HCT116 (cell line): ENCODE results near the gene F11. TPM values are rescaled to one million over a fixed set of nuclear protein-coding genes. Genes with fewer than 3 reads are reported as not detected.

Experiments used
- ATAC-seq: fragments of 200-7000 bp; cut with Tn5 transposase; 2 replicates; pipeline ENCODE4 v1.9.1; 2020; ENCODE audit warnings: mild to moderate bottlenecking, moderate library complexity
- BruUV-seq: library from RNA; stranded (reverse); fragments of 400-500 nt; replicated peaks from 2 replicates; lab custom pipeline; 2021; lab: Mats Ljungman, UMichigan
- CTCF ChIA-PET: fragments of 300-600 bp; sonication (Branson Sonifier 250); formaldehyde crosslinking; loops from one replicate; lab custom pipeline; 2021; ENCODE audit warnings: antibody characterized with exemption; lab: Charles Lee
- POLR2A ChIA-PET: fragments of 300-600, 350-600 bp; sonication (Branson Sonifier 250); formaldehyde crosslinking; loops from one replicate; lab custom pipeline; 2021; ENCODE audit warnings: antibody characterized with exemption; lab: Charles Lee
- RAD21 ChIA-PET, 2 experiments: fragments of 300-600 bp; sonication (Branson Sonifier 250); formaldehyde crosslinking; loops; one replicate each; lab custom pipeline; 2023; ENCODE audit warnings: low total read pairs in 2 of 2; ENCODE audit not compliant: uncharacterized antibody in 2 of 2, unreplicated experiment in 2 of 2, low non-redundant PET in 1 of 2; lab: Charles Lee
- DNase-seq: peaks from one replicate; pipeline ENCODE4 v3.0.0-alpha.2; 2010; ENCODE audit warnings: low read depth, low spot score
- H2AFZ ChIP-seq: fragments of 200-600 bp; shearing (Covaris generic), sonication (generic); 2 replicates; pipeline ENCODE4 v1.6.1; 2017; ENCODE audit warnings: low read depth, mixed run types, mixed read lengths, antibody characterized with exemption, low read length; ENCODE audit not compliant: poor library complexity, severe bottlenecking
- H3K27ac ChIP-seq: 2 replicates; pipeline ENCODE4 v1.5.1; 2012; ENCODE audit warnings: low read depth, low read length
- H3K27me3 ChIP-seq: fragments of 200-600 bp; sonication (generic); 2 replicates; pipeline ENCODE4 v1.6.1; 2016; ENCODE audit warnings: mixed run types, low read length, mixed read lengths; ENCODE audit not compliant: insufficient read depth
- H3K36me3 ChIP-seq, 2 experiments: fragments of 200-500 bp in 1 of 2; fragments of 200-600 bp in 1 of 2; sonication (Bioruptor generic) in 1 of 2; sonication (generic) in 1 of 2; 2 replicates each; pipeline versions ENCODE4 v1.5.1 to v1.6.1; 2014 to 2016; ENCODE audit warnings: low read length in 2 of 2, inconsistent platforms in 1 of 2, mixed read lengths in 1 of 2, mixed run types in 1 of 2; ENCODE audit not compliant: insufficient read depth in 2 of 2, control insufficient read depth in 1 of 2
- H3K4me1 ChIP-seq, 2 experiments: fragments of 200-600 bp in 1 of 2; sonication (generic) in 1 of 2; 2 replicates each; pipeline versions ENCODE4 v1.5.1 to v1.6.1; 2012 to 2017; ENCODE audit warnings: low read length in 2 of 2, inconsistent platforms in 1 of 2, mild to moderate bottlenecking in 1 of 2, mixed read lengths in 1 of 2, mixed run types in 1 of 2, moderate library complexity in 1 of 2; ENCODE audit not compliant: insufficient read depth in 2 of 2, control insufficient read depth in 1 of 2
- H3K4me2 ChIP-seq: fragments of 200-600 bp; sonication (generic); 2 replicates; pipeline ENCODE4 v1.6.1; 2017; ENCODE audit warnings: mixed run types, low read length, mixed read lengths
- H3K4me3 ChIP-seq, 2 experiments: fragments of 200-600 bp in 1 of 2; sonication (generic) in 1 of 2; replicated peaks in 1 of 2; 2 replicates each; pipeline ENCODE4 v1.5.1; 2011 to 2016; ENCODE audit warnings: low read length in 2 of 2, control low read depth in 1 of 2, low read depth in 1 of 2, mild to moderate bottlenecking in 1 of 2, mixed read lengths in 1 of 2, mixed run types in 1 of 2
- H3K79me2 ChIP-seq: fragments of 200-600 bp; sonication (generic); 2 replicates; pipeline ENCODE4 v1.6.1; 2017; ENCODE audit warnings: mild to moderate bottlenecking, mixed run types, low read length, moderate library complexity, mixed read lengths; ENCODE audit not compliant: insufficient read depth
- H3K9ac ChIP-seq: fragments of 200-600 bp; sonication (generic); 2 replicates; pipeline ENCODE4 v1.6.1; 2016; ENCODE audit warnings: low read length, mixed read lengths
- H3K9me2 ChIP-seq: fragments of 200-600 bp; sonication (generic), shearing (Covaris generic); 2 replicates; pipeline ENCODE4 v1.6.1; 2017; ENCODE audit warnings: mixed run types, mild to moderate bottlenecking, moderate library complexity; ENCODE audit not compliant: insufficient read depth
- H3K9me3 ChIP-seq, 2 experiments: fragments of 200-500 bp in 1 of 2; fragments of 200-600 bp in 1 of 2; sonication (Bioruptor generic) in 1 of 2; sonication (generic) in 1 of 2; 2 replicates each; pipeline ENCODE4 v1.6.1; 2014 to 2017; ENCODE audit warnings: low read length in 2 of 2, mixed read lengths in 2 of 2, inconsistent platforms in 1 of 2, low read depth in 1 of 2, mild to moderate bottlenecking in 1 of 2, mixed run types in 1 of 2, moderate library complexity in 1 of 2; ENCODE audit not compliant: control insufficient read depth in 1 of 2, insufficient read depth in 1 of 2
- H4K20me1 ChIP-seq: fragments of 200-600 bp; sonication (generic), shearing (Covaris generic); 2 replicates; pipeline ENCODE4 v1.6.1; 2017; ENCODE audit warnings: mixed run types, mild to moderate bottlenecking, moderate library complexity; ENCODE audit not compliant: insufficient read depth
- ATF3 ChIP-seq: IDR thresholded peaks from 2 replicates; pipeline ENCODE4 v1.6.1; 2012
- CBX3 ChIP-seq: IDR thresholded peaks from 2 replicates; pipeline ENCODE4 v1.6.1; 2012; ENCODE audit warnings: low read depth
- CEBPB ChIP-seq: IDR thresholded peaks from 2 replicates; pipeline ENCODE4 v1.6.1; 2012; ENCODE audit warnings: low read depth
- EGR1 ChIP-seq: IDR thresholded peaks from 2 replicates; pipeline ENCODE4 v1.6.1; 2012; ENCODE audit warnings: low read depth
- ELF1 ChIP-seq: IDR thresholded peaks from 2 replicates; pipeline ENCODE4 v1.6.1; 2012; ENCODE audit warnings: low read depth, borderline replicate concordance
- EZH2 ChIP-seq: fragments of 200-600 bp; sonication (generic); IDR thresholded peaks from 2 replicates; pipeline ENCODE4 v1.6.1; 2017; ENCODE audit warnings: antibody characterized with exemption, mixed run types
- EZH2phosphoT487 ChIP-seq: fragments of 200-600 bp; IDR thresholded peaks from 2 replicates; pipeline ENCODE4 v1.6.1; 2018; ENCODE audit warnings: antibody characterized with exemption, borderline replicate concordance
- FOSL1 ChIP-seq: IDR thresholded peaks from 2 replicates; pipeline ENCODE4 v1.6.1; 2012; ENCODE audit warnings: low read depth
- JUND ChIP-seq: IDR thresholded peaks from 2 replicates; pipeline ENCODE4 v1.6.1; 2012
- MAX ChIP-seq: IDR thresholded peaks from 2 replicates; pipeline ENCODE4 v1.6.1; 2012
- POLR2A ChIP-seq: IDR thresholded peaks from 2 replicates; pipeline ENCODE4 v1.7.0; 2011; ENCODE audit warnings: borderline replicate concordance; ENCODE audit not compliant: insufficient read depth, insufficient read length; ENCODE audit errors: extremely low read depth
- POLR2AphosphoS5 ChIP-seq: IDR thresholded peaks from 2 replicates; pipeline ENCODE4 v1.6.1; 2011; ENCODE audit warnings: mild to moderate bottlenecking, low read depth, low read length, moderate library complexity
- RAD21 ChIP-seq: IDR thresholded peaks from 2 replicates; pipeline ENCODE4 v1.6.1; 2012; ENCODE audit warnings: low read depth, mild to moderate bottlenecking
- SIN3A ChIP-seq: IDR thresholded peaks from 2 replicates; pipeline ENCODE4 v1.6.1; 2012; ENCODE audit warnings: low read depth
- SRF ChIP-seq: IDR thresholded peaks from 2 replicates; pipeline ENCODE4 v1.6.1; 2012; ENCODE audit warnings: low read depth
- TCF7L2 ChIP-seq: IDR thresholded peaks from 2 replicates; pipeline ENCODE4 v1.7.0; 2011; ENCODE audit warnings: borderline replicate concordance, inconsistent platforms; ENCODE audit not compliant: insufficient read depth, insufficient read length; ENCODE audit errors: extremely low read depth
- YY1 ChIP-seq: IDR thresholded peaks from 2 replicates; pipeline ENCODE4 v1.6.1; 2011; ENCODE audit warnings: low read length, low read depth, moderate library complexity, mild to moderate bottlenecking; ENCODE audit not compliant: insufficient replicate concordance; ENCODE audit errors: extremely low read depth
- intact Hi-C: fragments of 100-400 bp; cut with micrococcal nuclease; formaldehyde crosslinking; loops from 2 replicates; pipeline ENCODE4 v1.10.0; 2022
- total RNA-seq: library from RNA; stranded (reverse); gene quantifications from one replicate; pipeline ENCODE4 v1.2.1, GENCODE V29; 2021; ENCODE audit not compliant: unreplicated experiment

Gene F11
- total RNA-seq, 1 experiment from 2014 or later, result not detected

GRCh38 chr4:186250760-186251159 is 15.2 kb upstream of the F11 start:
- 0 out of 2 replicates have a peak, but pooled peaks cover 5% of the 10 kb centered on the region for H3K27me3 ChIP-seq
- ChIA-PET CTCF (no interaction called here), RAD21 (no interaction called here), POLR2A (no interaction called here)
- no peak overlapping the region for H2AFZ ChIP-seq
- H3K4me2 ChIP-seq, result no peak overlapping the region
- H3K4me3 ChIP-seq, result no peak overlapping the region
- H3K79me2 ChIP-seq, result no peaks in the 10 kb centered on the region
- no peak for DNase-seq
- H3K9me3 ChIP-seq, result no peaks in the 10 kb centered on the region
- H3K9me2 ChIP-seq, result no peaks in the 10 kb centered on the region
- no peak overlapping the region for H3K9ac ChIP-seq
- H3K36me3 ChIP-seq, result no peaks in the 10 kb centered on the region
- intact Hi-C loops, result no loop called here
- H3K4me1 ChIP-seq, result no peaks in the 10 kb centered on the region
- no peaks in the 10 kb centered on the region for H4K20me1 ChIP-seq
- no TSS peak for BruUV-seq
- no peak for ATAC-seq
- H3K27ac ChIP-seq, result no peak overlapping the region
- TF ChIP-seq CBX3 (no peak), TCF7L2 (no peak), CEBPB (no peak), RAD21 (no peak), POLR2A (no peak), EZH2 (no peak), ATF3 (no peak), EZH2phosphoT487 (no peak), EGR1 (no peak), MAX (no peak), SIN3A (no peak), YY1 (no peak), ELF1 (no peak), FOSL1 (no peak), JUND (no peak), POLR2AphosphoS5 (no peak), SRF (no peak)
- TF ChIP-seq, all 23 proteins: peak for 0
